OCI-LY1 (cell line): ENCODE data around the gene NOA1.

ENCODE experiments used
- H2AFZ ChIP-seq: fragments of 200-600 bp; sonication (generic), shearing (Covaris generic); 2 replicates; pipeline ENCODE4 v1.6.0; 2014; ENCODE audit warnings: antibody characterized with exemption, mild to moderate bottlenecking, low read length
- H3F3A ChIP-seq: fragments of 200-600 bp; sonication (generic), shearing (Covaris generic); 2 replicates; pipeline ENCODE4 v1.6.0; 2014; ENCODE audit warnings: mild to moderate bottlenecking, antibody characterized with exemption, low read length, moderate library complexity; ENCODE audit not compliant: insufficient read depth
- H3K27ac ChIP-seq: fragments of 200-600 bp; sonication (generic); 2 replicates; pipeline ENCODE4 v1.5.1; 2014; ENCODE audit warnings: low read length, mixed run types, mild to moderate bottlenecking, low read depth; ENCODE audit not compliant: poor library complexity, severe bottlenecking
- H3K27me3 ChIP-seq: fragments of 200-600 bp; sonication (generic); 2 replicates; pipeline ENCODE4 v1.6.0; 2014; ENCODE audit warnings: antibody characterized with exemption, mild to moderate bottlenecking, low read length, moderate library complexity; ENCODE audit not compliant: insufficient read depth
- H3K36me3 ChIP-seq: fragments of 200-600 bp; sonication (generic); 2 replicates; pipeline ENCODE4 v1.6.1; 2014; ENCODE audit warnings: mild to moderate bottlenecking, antibody characterized with exemption, low read length, moderate library complexity, mixed read lengths; ENCODE audit not compliant: insufficient read depth
- H3K4me1 ChIP-seq: fragments of 200-600 bp; sonication (generic); 2 replicates; pipeline ENCODE4 v1.5.1; 2014; ENCODE audit warnings: mild to moderate bottlenecking, low read length, moderate library complexity; ENCODE audit not compliant: insufficient read depth, severe bottlenecking
- H3K4me2 ChIP-seq: fragments of 200-600 bp; sonication (generic), shearing (Covaris generic); 2 replicates; pipeline ENCODE4 v1.6.1; 2014; ENCODE audit warnings: low read length
- H3K4me3 ChIP-seq: fragments of 200-600 bp; sonication (generic); 2 replicates; pipeline ENCODE4 v1.5.1; 2014; ENCODE audit warnings: low read length, low read depth, mild to moderate bottlenecking, mixed read lengths; ENCODE audit not compliant: poor library complexity, severe bottlenecking
- H3K79me2 ChIP-seq: fragments of 200-600 bp; shearing (Covaris generic); 2 replicates; pipeline ENCODE4 v1.6.1; 2016; ENCODE audit warnings: mixed run types, low read length, mixed read lengths; ENCODE audit not compliant: insufficient read depth
- H3K9ac ChIP-seq: fragments of 200-600 bp; sonication (generic), shearing (Covaris generic); 2 replicates; pipeline ENCODE4 v1.6.1; 2014; ENCODE audit warnings: mild to moderate bottlenecking, low read length, mixed read lengths
- H3K9me2 ChIP-seq: fragments of 200-600 bp; sonication (generic), shearing (Covaris generic); 2 replicates; pipeline ENCODE4 v1.6.1; 2014; ENCODE audit warnings: low read depth, mild to moderate bottlenecking, low read length, mixed read lengths
- H3K9me3 ChIP-seq: fragments of 200-600 bp; shearing (Covaris generic); 2 replicates; pipeline ENCODE4 v1.6.1; 2014; ENCODE audit warnings: low read length, mixed read lengths
- H4K20me1 ChIP-seq: fragments of 200-600 bp; sonication (generic), shearing (Covaris generic); 2 replicates; pipeline ENCODE4 v1.6.0; 2016; ENCODE audit warnings: mild to moderate bottlenecking, low read length; ENCODE audit not compliant: insufficient read depth
- EZH2 ChIP-seq: fragments of 200-600 bp; sonication (generic), shearing (Covaris generic); IDR thresholded peaks from 2 replicates; pipeline ENCODE4 v1.8.0; 2017; ENCODE audit warnings: borderline replicate concordance, mixed run types, mild to moderate bottlenecking, antibody characterized with exemption, low read length, moderate library complexity, mixed read lengths
- TF ChIP-seq, protein P1 (sequence below): fragments of 200-600 bp; sonication (generic), shearing (Covaris generic); IDR thresholded peaks from 2 replicates; pipeline ENCODE4 v1.5.1; 2017; ENCODE audit warnings: mild to moderate bottlenecking, antibody characterized with exemption, low read length, moderate library complexity, mixed read lengths

NOA1 gene

DNA sequence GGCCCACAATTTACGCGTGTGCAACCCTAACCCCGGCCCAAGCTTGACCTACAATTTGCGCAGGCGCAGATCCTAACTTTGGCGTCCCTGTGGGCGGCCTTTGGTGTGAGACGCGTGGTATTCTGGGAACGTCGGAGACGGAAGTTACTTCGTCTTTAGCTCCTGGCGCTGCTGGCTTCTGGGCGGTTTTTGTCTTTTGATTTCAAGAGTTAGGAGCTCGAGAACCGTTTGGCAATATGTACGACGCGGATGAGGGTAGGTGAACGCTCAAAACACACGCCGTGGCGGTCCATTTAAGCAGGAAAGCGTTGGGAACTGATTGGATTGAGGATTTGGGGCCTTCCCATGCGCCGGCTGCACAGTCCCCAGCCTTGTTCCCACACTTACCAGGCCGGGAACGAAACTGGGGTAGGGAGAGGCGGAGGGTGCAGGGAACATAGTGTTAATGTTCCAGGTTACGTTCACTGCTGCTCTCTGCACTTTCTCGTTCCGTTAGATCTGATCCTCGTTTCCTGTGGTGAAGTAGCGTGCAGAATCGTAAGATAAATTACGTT lies 1.4 kb upstream of the NOA1 start, which contains the start of gene POLR2B:
TSS of gene POLR2B (plus strand) at position 147 of the 554 bp plus-strand sequence. CDS start at position 237, 90 bp downstream.
- no peaks in the 10 kb centered on the region for H3K9me2 ChIP-seq
- peaks cover 2% of the 10 kb centered on the region; the same call in 1 of the 2 replicates for H4K20me1 ChIP-seq
- peak within 1 kb of the TSS; percentile 87 for H3K4me3 ChIP-seq
- 0 out of 2 replicates have a peak, but pooled peaks cover 2% of the 10 kb centered on the region for H3K9me3 ChIP-seq
- peak within 1 kb of the TSS; percentile 91 for H3K9ac ChIP-seq
- peaks cover 47% of the 10 kb centered on the region for H3K36me3 ChIP-seq
- H3K27me3 ChIP-seq, result no peaks in the 10 kb centered on the region
- peaks cover 53% of the 10 kb centered on the region for H3K4me1 ChIP-seq
- peak within 1 kb of the TSS; percentile 96 for H3K4me2 ChIP-seq
- peaks cover 72% of the 10 kb centered on the region for H3K79me2 ChIP-seq
- peak within 1 kb of the TSS; percentile 92 for H3K27ac ChIP-seq
- H3F3A ChIP-seq, result no peaks in the 10 kb centered on the region
- TF ChIP-seq, protein P1, sequence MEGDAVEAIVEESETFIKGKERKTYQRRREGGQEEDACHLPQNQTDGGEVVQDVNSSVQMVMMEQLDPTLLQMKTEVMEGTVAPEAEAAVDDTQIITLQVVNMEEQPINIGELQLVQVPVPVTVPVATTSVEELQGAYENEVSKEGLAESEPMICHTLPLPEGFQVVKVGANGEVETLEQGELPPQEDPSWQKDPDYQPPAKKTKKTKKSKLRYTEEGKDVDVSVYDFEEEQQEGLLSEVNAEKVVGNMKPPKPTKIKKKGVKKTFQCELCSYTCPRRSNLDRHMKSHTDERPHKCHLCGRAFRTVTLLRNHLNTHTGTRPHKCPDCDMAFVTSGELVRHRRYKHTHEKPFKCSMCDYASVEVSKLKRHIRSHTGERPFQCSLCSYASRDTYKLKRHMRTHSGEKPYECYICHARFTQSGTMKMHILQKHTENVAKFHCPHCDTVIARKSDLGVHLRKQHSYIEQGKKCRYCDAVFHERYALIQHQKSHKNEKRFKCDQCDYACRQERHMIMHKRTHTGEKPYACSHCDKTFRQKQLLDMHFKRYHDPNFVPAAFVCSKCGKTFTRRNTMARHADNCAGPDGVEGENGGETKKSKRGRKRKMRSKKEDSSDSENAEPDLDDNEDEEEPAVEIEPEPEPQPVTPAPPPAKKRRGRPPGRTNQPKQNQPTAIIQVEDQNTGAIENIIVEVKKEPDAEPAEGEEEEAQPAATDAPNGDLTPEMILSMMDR, result no peak
- no peak for TF ChIP-seq EZH2
- H2AFZ ChIP-seq, result no peak within 1 kb of the TSS

- H3K27me3 ChIP-seq, result no peaks in the 10 kb centered on the region
- H3F3A ChIP-seq, result no peaks in the 10 kb centered on the region
- peak overlapping the region; percentile 99 for H3K4me2 ChIP-seq
- peaks cover 2% of the 10 kb centered on the region; the same call in 1 of the 2 replicates for H4K20me1 ChIP-seq
- peak overlapping the region; percentile 92 for H3K27ac ChIP-seq
- no peak for TF ChIP-seq EZH2
- TF ChIP-seq, protein P1, result no peak
- peak overlapping the region; percentile 91 for H3K9ac ChIP-seq
- peaks cover 53% of the 10 kb centered on the region for H3K79me2 ChIP-seq
- 0 out of 2 replicates have a peak, but pooled peaks cover 3% of the 10 kb centered on the region for H3K9me3 ChIP-seq
- H3K9me2 ChIP-seq, result no peaks in the 10 kb centered on the region
- H3K36me3 ChIP-seq, result peaks cover 52% of the 10 kb centered on the region
- H3K4me1 ChIP-seq, result peaks cover 47% of the 10 kb centered on the region
- peak overlapping the region; percentile 87 for H3K4me3 ChIP-seq
- H2AFZ ChIP-seq, result no peak overlapping the region
These were observed 527 bp downstream of the NOA1 start for GRCh38 chr4:56976837-56977320.

DNA sequence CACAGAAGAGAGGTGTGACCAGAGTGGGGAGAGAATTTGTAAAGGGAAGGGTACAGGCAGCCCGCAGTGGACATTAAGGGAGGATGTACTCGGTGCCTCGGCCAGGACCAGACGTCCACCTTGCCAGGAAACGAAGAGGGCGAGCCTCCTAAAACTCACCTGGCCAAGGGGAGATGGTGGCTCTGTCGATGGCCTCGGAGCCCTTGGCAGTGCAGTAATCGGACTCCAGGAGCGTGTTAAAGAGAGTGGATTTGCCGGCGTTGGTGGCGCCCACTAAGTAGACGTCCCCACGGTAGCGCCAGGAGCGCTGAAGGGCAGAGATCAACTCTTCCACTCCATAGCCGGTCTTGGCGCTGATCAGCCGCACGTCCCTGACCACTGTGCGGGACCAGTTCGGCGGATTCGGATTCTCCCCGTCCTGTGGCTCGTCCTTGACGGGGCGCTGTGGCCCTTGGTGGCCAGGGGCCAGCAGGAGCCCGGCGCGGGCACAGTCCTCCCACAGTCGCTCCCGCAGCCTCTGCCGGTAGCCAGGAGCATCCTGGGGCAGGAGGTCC lies 1.0 kb downstream of the NOA1 start:
- Histone ChIP-seq H3K79me2 (peaks cover 47% of the 10 kb centered on the region), H3K9ac (peak overlapping the region; percentile 91), H3K4me2 (peak overlapping the region; percentile 99), H3K9me2 (no peaks in the 10 kb centered on the region), H3K9me3 (0 out of 2 replicates have a peak, but pooled peaks cover 3% of the 10 kb centered on the region), H2AFZ (no peak overlapping the region), H3K4me1 (peaks cover 42% of the 10 kb centered on the region), H3K4me3 (peak overlapping the region; percentile 87), H3K36me3 (peaks cover 52% of the 10 kb centered on the region), H3F3A (no peaks in the 10 kb centered on the region), H4K20me1 (peaks cover 2% of the 10 kb centered on the region; the same call in 1 of the 2 replicates), H3K27me3 (no peaks in the 10 kb centered on the region), H3K27ac (no peak overlapping the region)
- no peak for TF ChIP-seq EZH2
- TF ChIP-seq, protein P1, result no peak
